ENCODE results near the gene LRRC74A. TPM values are rescaled to one million over a fixed set of nuclear protein-coding genes. Genes with fewer than 3 reads are reported as not detected.

LRRC74A gene
- total RNA-seq, 2 donors from 2014 or later, result not detected

GRCh38 chr14:76778546-76779215 lies 47.5 kb upstream of the LRRC74A start:
- peaks cover 10% of the 10 kb centered on the region for H3K4me1 Mint-ChIP-seq
- H3K36me3 Mint-ChIP-seq (ENCODE audit: low read depth), result peaks cover 15% of the 10 kb centered on the region
- H3K4me3 Mint-ChIP-seq, result no peak overlapping the region

DNA sequence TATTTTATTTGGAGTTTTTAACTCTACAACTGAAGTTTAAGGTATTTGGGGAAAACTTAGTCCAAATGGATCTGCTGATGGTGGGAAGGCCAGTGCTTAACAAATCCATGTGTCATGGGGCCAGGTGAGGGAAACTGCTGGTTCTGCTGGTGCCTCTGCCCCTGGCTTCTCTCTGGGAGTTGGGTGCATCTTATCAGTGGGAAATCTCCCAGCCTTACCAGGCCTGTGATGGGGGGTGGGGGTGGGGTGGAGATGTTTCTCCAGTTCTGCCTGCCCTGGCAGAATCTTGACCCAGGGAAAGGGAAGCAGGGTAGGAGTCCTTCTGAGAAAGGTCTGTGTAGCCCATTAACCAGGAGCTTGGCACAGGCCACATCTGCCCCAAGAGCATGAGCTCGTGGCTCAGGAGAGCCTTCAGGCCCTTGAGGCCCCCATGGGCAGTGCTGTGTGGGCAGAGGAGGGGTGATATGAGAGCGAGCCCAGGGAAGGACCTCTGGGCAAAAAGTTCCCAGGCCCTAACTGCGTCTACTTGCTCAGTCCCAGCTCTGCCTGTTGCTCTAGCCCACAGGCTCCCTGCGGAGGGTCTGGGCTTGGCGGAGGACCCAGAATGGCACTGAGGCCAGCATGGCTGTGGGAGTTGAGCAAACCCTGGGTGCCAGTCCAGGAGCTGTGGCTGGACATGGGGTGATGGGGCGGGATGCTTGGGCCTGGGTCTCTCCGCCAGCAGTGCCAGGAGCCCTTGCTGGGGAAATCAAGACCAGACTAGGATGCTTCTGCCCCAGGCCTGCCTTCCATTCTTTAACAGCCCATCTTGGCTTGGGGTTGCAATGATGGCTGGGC lies 46.8 kb upstream of the LRRC74A start:
- TF ChIP-seq, protein P1, sequence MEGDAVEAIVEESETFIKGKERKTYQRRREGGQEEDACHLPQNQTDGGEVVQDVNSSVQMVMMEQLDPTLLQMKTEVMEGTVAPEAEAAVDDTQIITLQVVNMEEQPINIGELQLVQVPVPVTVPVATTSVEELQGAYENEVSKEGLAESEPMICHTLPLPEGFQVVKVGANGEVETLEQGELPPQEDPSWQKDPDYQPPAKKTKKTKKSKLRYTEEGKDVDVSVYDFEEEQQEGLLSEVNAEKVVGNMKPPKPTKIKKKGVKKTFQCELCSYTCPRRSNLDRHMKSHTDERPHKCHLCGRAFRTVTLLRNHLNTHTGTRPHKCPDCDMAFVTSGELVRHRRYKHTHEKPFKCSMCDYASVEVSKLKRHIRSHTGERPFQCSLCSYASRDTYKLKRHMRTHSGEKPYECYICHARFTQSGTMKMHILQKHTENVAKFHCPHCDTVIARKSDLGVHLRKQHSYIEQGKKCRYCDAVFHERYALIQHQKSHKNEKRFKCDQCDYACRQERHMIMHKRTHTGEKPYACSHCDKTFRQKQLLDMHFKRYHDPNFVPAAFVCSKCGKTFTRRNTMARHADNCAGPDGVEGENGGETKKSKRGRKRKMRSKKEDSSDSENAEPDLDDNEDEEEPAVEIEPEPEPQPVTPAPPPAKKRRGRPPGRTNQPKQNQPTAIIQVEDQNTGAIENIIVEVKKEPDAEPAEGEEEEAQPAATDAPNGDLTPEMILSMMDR (conservative IDR thresholded peaks at IDR 0.05), result no peak
- Mint-ChIP-seq H3K4me1 (peaks cover 7% of the 10 kb centered on the region), H3K9me3 (no peaks in the 10 kb centered on the region), H3K27ac (no peak overlapping the region), H3K4me3 (no peak overlapping the region), H3K36me3 (ENCODE audit: low read depth) (peaks cover 15% of the 10 kb centered on the region), H3K27me3 (ENCODE audit: insufficient read depth) (no peaks in the 10 kb centered on the region)
- no peak overlapping the region for H3K4me3 ChIP-seq (ENCODE audit: low read length)
- no peaks in the 10 kb centered on the region for H3K27me3 ChIP-seq (ENCODE audit: control insufficient read depth, insufficient read depth, low read length, poor library complexity, severe bottlenecking)
- peaks cover 9% of the 10 kb centered on the region for H3K36me3 ChIP-seq (ENCODE audit: control insufficient read depth, insufficient read depth, low read length)
- H3K9ac ChIP-seq (ENCODE audit: extremely low read depth, low read length, poor library complexity, severe bottlenecking), result no peak overlapping the region
- no peak overlapping the region for H3K27ac ChIP-seq (ENCODE audit: low read depth, low read length)
- DNase-seq, result peak; percentile 33
- no peaks in the 10 kb centered on the region for H3K4me1 ChIP-seq (ENCODE audit: control insufficient read depth, insufficient read depth, low read length)
- WGBS, 2 experiments (ENCODE audit: insufficient coverage in 1 of 2, insufficient read length in 1 of 2), result 97 to 100% methylated on average over 2 to 7 of the region's 7 CpGs
- H3K9me3 ChIP-seq (ENCODE audit: control insufficient read depth, low read length), result no peaks in the 10 kb centered on the region

More at GRCh38 chr14:76778546-76779215, 47.5 kb upstream of the LRRC74A start:
- peak; percentile 43 for DNase-seq
- WGBS, 2 experiments (ENCODE audit: insufficient coverage in 1 of 2, insufficient read length in 1 of 2), result 87 to 93% methylated on average over 8 to 16 of the region's 16 CpGs
- Histone ChIP-seq H3K27me3 (ENCODE audit: control insufficient read depth, insufficient read depth, low read length, poor library complexity, severe bottlenecking) (no peaks in the 10 kb centered on the region), H3K9me3 (ENCODE audit: control insufficient read depth, low read length) (no peaks in the 10 kb centered on the region), H3K4me3 (ENCODE audit: low read length) (no peak overlapping the region), H3K36me3 (ENCODE audit: control insufficient read depth, insufficient read depth, low read length) (peaks cover 9% of the 10 kb centered on the region), H3K4me1 (ENCODE audit: control insufficient read depth, insufficient read depth, low read length) (no peaks in the 10 kb centered on the region), H3K9ac (ENCODE audit: extremely low read depth, low read length, poor library complexity, severe bottlenecking) (no peak overlapping the region), H3K27ac (ENCODE audit: low read depth, low read length) (no peak overlapping the region)
- H3K27me3 Mint-ChIP-seq (ENCODE audit: insufficient read depth), result no peaks in the 10 kb centered on the region
- no peaks in the 10 kb centered on the region for H3K9me3 Mint-ChIP-seq
- TF ChIP-seq, protein P1 (conservative IDR thresholded peaks at IDR 0.05), result no peak
- H3K27ac Mint-ChIP-seq, result no peak overlapping the region

DNA sequence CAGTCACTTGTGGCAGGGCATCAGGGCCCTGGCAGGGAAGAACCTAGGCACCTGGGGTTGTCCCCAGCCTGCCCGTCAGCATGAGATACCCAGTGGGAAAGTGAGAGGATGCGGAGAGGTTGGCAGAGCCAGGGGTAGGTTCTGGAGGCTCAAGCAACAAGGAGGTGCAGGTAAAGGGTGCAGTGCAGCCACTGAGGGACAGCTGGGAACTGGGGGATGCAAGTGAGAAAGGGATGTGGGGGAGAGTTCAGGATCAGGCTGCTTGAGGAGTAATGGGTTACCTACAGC lies 46.2 kb upstream of the LRRC74A start:
- no peaks in the 10 kb centered on the region for H3K27me3 ChIP-seq (ENCODE audit: control insufficient read depth, insufficient read depth, low read length, poor library complexity, severe bottlenecking)
- Mint-ChIP-seq H3K27me3 (ENCODE audit: insufficient read depth) (no peaks in the 10 kb centered on the region), H3K4me3 (no peak overlapping the region), H3K9me3 (no peaks in the 10 kb centered on the region), H3K4me1 (peaks cover 7% of the 10 kb centered on the region), H3K27ac (peak overlapping the region; percentile 40), H3K36me3 (ENCODE audit: low read depth) (peaks cover 20% of the 10 kb centered on the region)
- no peak overlapping the region for H3K4me3 ChIP-seq (ENCODE audit: low read length)
- peaks cover 9% of the 10 kb centered on the region for H3K36me3 ChIP-seq (ENCODE audit: control insufficient read depth, insufficient read depth, low read length)
- H3K27ac ChIP-seq (ENCODE audit: low read depth, low read length), result no peak overlapping the region
- no peaks in the 10 kb centered on the region for H3K4me1 ChIP-seq (ENCODE audit: control insufficient read depth, insufficient read depth, low read length)
- WGBS, 2 experiments (ENCODE audit: insufficient coverage in 1 of 2, insufficient read length in 1 of 2), result 92 to 94% methylated on average over 2 of the region's 2 CpGs
- H3K9ac ChIP-seq (ENCODE audit: extremely low read depth, low read length, poor library complexity, severe bottlenecking), result no peak overlapping the region
- TF ChIP-seq, protein P1 (conservative IDR thresholded peaks at IDR 0.05), result no peak
- peak; percentile 18 for DNase-seq
- H3K9me3 ChIP-seq (ENCODE audit: control insufficient read depth, low read length), result no peaks in the 10 kb centered on the region

Data from endodermal cell (in vitro differentiated cells).